Chondrocyte (in vitro differentiated cells): ENCODE measurements around the gene VAC14. TPM values are rescaled to one million over a fixed set of nuclear protein-coding genes. Genes with fewer than 3 reads are reported as not detected.
"Not testable (repeated sequence)": the region's sequence is repeated elsewhere in the genome, so short reads cannot be mapped to it uniquely, and the experiment has no call there.

Experiments used
- DNase-seq: peaks from one replicate; pipeline ENCODE4 v3.0.0; 2021; ENCODE audit warnings: mixed read lengths, low spot score
- H3K27ac Mint-ChIP-seq: one replicate; pipeline ENCODE4 v1.8.0; 2021; ENCODE audit warnings: mild to moderate bottlenecking, moderate library complexity, mixed read lengths; ENCODE audit not compliant: unreplicated experiment
- H3K27me3 Mint-ChIP-seq: 2 replicates; pipeline ENCODE4 v1.8.0; 2021; ENCODE audit warnings: low read depth, mixed read lengths
- H3K36me3 Mint-ChIP-seq: 2 replicates; pipeline ENCODE4 v1.8.0; 2021; ENCODE audit warnings: low read depth, mixed read lengths
- H3K4me1 Mint-ChIP-seq: 2 replicates; pipeline ENCODE4 v1.8.0; 2021; ENCODE audit warnings: low read depth, mild to moderate bottlenecking, mixed read lengths
- H3K4me3 Mint-ChIP-seq: one replicate; pipeline ENCODE4 v1.8.0; 2021; ENCODE audit warnings: mild to moderate bottlenecking, moderate library complexity, mixed read lengths; ENCODE audit not compliant: unreplicated experiment
- H3K9me3 Mint-ChIP-seq: 2 replicates; pipeline ENCODE4 v1.8.0; 2021; ENCODE audit warnings: low read depth, mixed read lengths
- CTCF ChIP-seq: fragments of 200-600 bp; sonication (generic); IDR thresholded peaks from 2 replicates; pipeline ENCODE4 v1.5.0; 2021; ENCODE audit warnings: antibody characterized with exemption, mild to moderate bottlenecking, moderate library complexity
- total RNA-seq: library from RNA; stranded (reverse); gene quantifications from 3 replicates; pipeline ENCODE4 v1.2.1, GENCODE V29; 2021

Gene VAC14
- total RNA-seq, 1 donor from 2014 or later = 37.9 TPM

- Mint-ChIP-seq H3K27ac (peak overlapping the region; percentile 96), H3K4me3 (no peak overlapping the region), H3K36me3 (peaks cover 10% of the 10 kb centered on the region), H3K9me3 (no peaks in the 10 kb centered on the region), H3K4me1 (peaks cover 63% of the 10 kb centered on the region), H3K27me3 (no peaks in the 10 kb centered on the region)
- no peak for TF ChIP-seq CTCF
- no peak for DNase-seq
These were observed 55.4 kb downstream of the VAC14 start for GRCh38 chr16:70745536-70746025.

- no peak overlapping the region for H3K4me3 Mint-ChIP-seq
These were observed 56.6 kb downstream of the VAC14 start for GRCh38 chr16:70744366-70744765.

GRCh38 chr16:70743791-70744190 is 57.2 kb downstream of the VAC14 start:
- Mint-ChIP-seq H3K9me3 (no peaks in the 10 kb centered on the region), H3K4me3 (no peak overlapping the region), H3K4me1 (peaks cover 58% of the 10 kb centered on the region), H3K27ac (no peak overlapping the region), H3K27me3 (no peaks in the 10 kb centered on the region), H3K36me3 (peaks cover 10% of the 10 kb centered on the region)
- no peak for TF ChIP-seq CTCF
- no peak for DNase-seq

More at GRCh38 chr16:70744366-70744765, 56.6 kb downstream of the VAC14 start:
- no peak overlapping the region for H3K27ac Mint-ChIP-seq
- no peaks in the 10 kb centered on the region for H3K27me3 Mint-ChIP-seq
- no peak for TF ChIP-seq CTCF
- no peaks in the 10 kb centered on the region for H3K9me3 Mint-ChIP-seq
- no peak for DNase-seq
- H3K4me1 Mint-ChIP-seq = peaks cover 61% of the 10 kb centered on the region
- H3K36me3 Mint-ChIP-seq = peaks cover 10% of the 10 kb centered on the region

- not testable (repeated sequence) for H3K4me3 Mint-ChIP-seq
- H3K4me1 Mint-ChIP-seq = peaks cover 58% of the 10 kb centered on the region
These were observed 58.0 kb downstream of the VAC14 start for GRCh38 chr16:70742967-70743366.

GRCh38 chr16:70741783-70742125 is 59.2 kb downstream of the VAC14 start:
- no peak overlapping the region for H3K4me3 Mint-ChIP-seq
- TF ChIP-seq CTCF = no peak
- peaks cover 10% of the 10 kb centered on the region for H3K36me3 Mint-ChIP-seq
- H3K27me3 Mint-ChIP-seq = no peaks in the 10 kb centered on the region
- peak overlapping the region; percentile 86 for H3K27ac Mint-ChIP-seq
- DNase-seq = no peak
- no peaks in the 10 kb centered on the region for H3K9me3 Mint-ChIP-seq
- peaks cover 61% of the 10 kb centered on the region for H3K4me1 Mint-ChIP-seq

More at GRCh38 chr16:70742967-70743366, 58.0 kb downstream of the VAC14 start:
- H3K27ac Mint-ChIP-seq, H3K36me3 Mint-ChIP-seq, H3K9me3 Mint-ChIP-seq, DNase-seq, H3K27me3 Mint-ChIP-seq: not testable (repeated sequence)
